Activated naive CD4-positive, alpha-beta T cell treated with anti-CD3 and anti-CD28 coated beads, Interleukin-2, amount 10 ng/mL, durations not matched to agents 7 days and 5 days (primary cell): ENCODE measurements around the gene PLEKHG2.
A peak's percentile ranks its signal among the peaks of the same experiment; 100 is the strongest.

Experiments
- CTCF ChIA-PET: fragments of 350-600 bp; sonication (Branson Sonifier 250); formaldehyde crosslinking; loops from one replicate; lab custom pipeline; 2021; ENCODE audit warnings: antibody characterized with exemption; lab: Charles Lee
- DNase-seq: peaks from one replicate; pipeline ENCODE4 v3.0.0-alpha.2; 2020
- H3K27ac Mint-ChIP-seq: one replicate; pipeline ENCODE4 v1.8.0; 2021; ENCODE audit warnings: mild to moderate bottlenecking, moderate library complexity, mixed read lengths
- H3K27me3 Mint-ChIP-seq: one replicate; pipeline ENCODE4 v1.8.0; 2021; ENCODE audit warnings: mild to moderate bottlenecking, mixed read lengths
- H3K36me3 Mint-ChIP-seq: one replicate; pipeline ENCODE4 v1.8.0; 2021; ENCODE audit warnings: mixed read lengths
- H3K4me1 Mint-ChIP-seq: one replicate; pipeline ENCODE4 v1.8.0; 2021; ENCODE audit warnings: mixed read lengths
- H3K4me3 Mint-ChIP-seq: one replicate; pipeline ENCODE4 v1.8.0; 2021; ENCODE audit warnings: mild to moderate bottlenecking, moderate library complexity, mixed read lengths
- H3K9me3 Mint-ChIP-seq: one replicate; pipeline ENCODE4 v1.8.0; 2021; ENCODE audit warnings: mixed read lengths

Gene PLEKHG2

DNA sequence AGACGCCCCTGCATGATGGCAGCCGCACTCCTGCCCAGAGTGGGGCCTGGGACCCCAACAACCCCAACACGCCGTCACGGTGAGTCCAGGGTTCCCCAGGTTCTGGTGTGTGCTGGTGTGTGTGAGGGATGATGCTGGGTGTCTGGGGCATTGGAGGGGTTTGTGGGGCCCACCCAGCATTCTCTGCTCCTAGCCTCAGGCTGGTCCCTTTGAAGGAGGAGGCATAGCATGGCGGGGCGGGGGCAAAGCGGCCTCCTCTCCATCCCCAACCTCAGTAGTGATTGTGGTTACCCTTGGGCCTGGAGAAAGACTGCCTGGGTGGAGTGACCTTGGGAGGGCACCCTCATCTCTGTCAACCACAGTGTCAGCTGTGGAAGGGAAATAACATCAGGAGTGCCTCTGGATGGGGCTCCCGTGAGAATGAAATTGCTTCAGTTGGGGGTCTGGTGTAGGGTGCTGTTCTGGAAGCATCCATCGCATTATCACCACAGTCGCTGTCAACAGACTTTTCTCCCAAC is 61.0 kb downstream of the PLEKHG2 start:
- Mint-ChIP-seq H3K27ac (no peak overlapping the region), H3K9me3 (no peaks in the 10 kb centered on the region), H3K27me3 (no peaks in the 10 kb centered on the region), H3K36me3 (peaks cover 57% of the 10 kb centered on the region), H3K4me3 (no peak overlapping the region), H3K4me1 (peaks cover under 1% of the 10 kb centered on the region)
- CTCF ChIA-PET = interaction anchor here (0.7 to 2.6 kb wide), 10 partner anchors 8 to 369 kb away, joined by 3 to 17 read pairs (median 4); partner anchors contain the start of genes EID2B and RPS16
- DNase-seq = no peak

DNA sequence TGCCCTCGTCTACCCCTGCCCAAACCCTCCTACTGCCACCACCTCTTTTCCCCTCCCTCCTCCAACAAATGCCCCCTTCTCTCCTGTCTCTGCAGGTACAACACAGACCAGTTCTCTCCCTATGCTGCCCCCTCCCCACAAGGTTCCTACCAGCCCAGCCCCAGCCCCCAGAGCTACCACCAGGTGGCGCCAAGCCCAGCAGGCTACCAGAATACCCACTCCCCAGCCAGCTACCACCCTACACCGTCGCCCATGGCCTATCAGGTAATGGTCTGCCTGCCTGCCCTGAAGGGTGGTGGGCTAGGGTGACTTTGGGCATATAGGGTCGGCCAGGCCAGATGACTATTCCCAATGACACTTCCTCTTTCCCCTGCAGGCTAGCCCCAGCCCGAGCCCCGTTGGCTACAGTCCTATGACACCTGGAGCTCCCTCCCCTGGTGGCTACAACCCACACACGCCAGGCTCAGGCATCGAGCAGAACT is 61.7 kb downstream of the PLEKHG2 start:
- Mint-ChIP-seq H3K27me3 (no peaks in the 10 kb centered on the region), H3K27ac (peak overlapping the region; percentile 45), H3K9me3 (no peaks in the 10 kb centered on the region), H3K4me1 (peaks cover 2% of the 10 kb centered on the region), H3K4me3 (no peak overlapping the region), H3K36me3 (peaks cover 51% of the 10 kb centered on the region)
- peak; percentile 81 for DNase-seq
- CTCF ChIA-PET = interaction anchor here (0.7 to 2.6 kb wide), 12 partner anchors 9 to 369 kb away, joined by 3 to 17 read pairs (median 4); partner anchors contain the start of genes EID2B and RPS16

DNA sequence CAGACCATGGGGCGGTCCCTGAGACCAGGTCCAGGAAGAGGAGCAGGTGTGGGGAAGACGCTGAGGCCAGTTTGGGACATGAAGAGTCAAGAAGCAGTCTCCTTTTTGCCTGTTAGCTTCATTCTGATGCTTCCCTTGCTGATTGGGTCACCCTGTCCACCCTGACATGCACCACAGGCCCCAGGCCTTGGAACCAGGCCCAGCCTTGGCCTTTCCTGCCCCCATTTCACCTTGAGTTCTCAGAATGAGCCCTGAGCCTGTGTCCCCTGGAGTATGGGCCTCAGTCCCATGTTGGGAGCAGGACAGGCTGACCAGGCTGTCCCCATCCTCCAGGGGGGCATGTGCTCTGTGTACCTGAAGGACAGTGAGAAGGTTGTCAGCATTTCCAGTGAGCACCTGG is 63.3 kb downstream of the PLEKHG2 start:
- Mint-ChIP-seq H3K27me3 (no peaks in the 10 kb centered on the region), H3K36me3 (peaks cover 37% of the 10 kb centered on the region), H3K4me1 (peaks cover 14% of the 10 kb centered on the region), H3K4me3 (no peak overlapping the region), H3K27ac (no peak overlapping the region), H3K9me3 (no peaks in the 10 kb centered on the region)
- CTCF ChIA-PET = interaction anchor here (0.7 to 2.6 kb wide), 5 partner anchors 8 to 50 kb away, joined by 3 to 11 read pairs (median 3); no protein-coding TSS in a partner anchor
- no peak for DNase-seq
